ENCODE measurements around the gene UXS1.

GRCh38 chr2:106193690-106193976 is 468 bp downstream of the UXS1 start:
- TF ChIP-seq ZNF384 (IDR thresholded peaks at IDR 0.05): no peak
- no peak for TF ChIP-seq SUZ12 (IDR thresholded peaks at IDR 0.05)
- no peak for TF ChIP-seq SP1 (IDR thresholded peaks at IDR 0.05)
- no peak for TF ChIP-seq TARDBP (IDR thresholded peaks at IDR 0.05)
- no peak for TF ChIP-seq ELF4 (IDR thresholded peaks at IDR 0.05)
- TF ChIP-seq FOXM1 (IDR thresholded peaks at IDR 0.05; ENCODE audit: borderline replicate concordance): no peak
- TF ChIP-seq HDGF (IDR thresholded peaks at IDR 0.05; ENCODE audit: borderline replicate concordance): no peak
- no peak for TF ChIP-seq ARNT (IDR thresholded peaks at IDR 0.05)
- TF ChIP-seq BHLHE40 (IDR thresholded peaks at IDR 0.05; ENCODE audit: borderline replicate concordance): no peak
- no peak for TF ChIP-seq L3MBTL2 (conservative IDR thresholded peaks at IDR 0.05)
- TF ChIP-seq PKNOX1 (IDR thresholded peaks at IDR 0.05): no peak
- TF ChIP-seq FOXA1 (IDR thresholded peaks at IDR 0.05): no peak
- no peak for TF ChIP-seq NFRKB (IDR thresholded peaks at IDR 0.05)

Measured in HEK293T (cell line).